RWPE1 (cell line): ENCODE data around the gene HYAL1.

Experiments
- CTCF ChIA-PET: fragments of 350-600 bp; sonication (Branson Sonifier 250); formaldehyde crosslinking; extraction: SDS; loops from one replicate; lab custom pipeline; 2021; lab: Yijun Ruan, JAX
- POLR2A ChIA-PET: fragments of 400-600 bp; formaldehyde crosslinking; extraction: SDS; loops from one replicate; lab custom pipeline; 2020; ENCODE audit warnings: antibody characterized with exemption; ENCODE audit not compliant: low non-redundant PET; lab: Yijun Ruan, JAX
- DNase-seq: peaks from one replicate; pipeline ENCODE4 v3.0.0; 2012; ENCODE audit warnings: low spot score
- H3K27ac ChIP-seq: fragments of 450-650 bp; 2 replicates; pipeline ENCODE4 v1.5.1; 2017
- TF ChIP-seq, protein P1 (sequence below): fragments of 450-650 bp; conservative IDR thresholded peaks from 2 replicates; pipeline ENCODE4 v1.5.1; 2017; ENCODE audit warnings: low read depth, mild to moderate bottlenecking

The HYAL1 gene

DNA sequence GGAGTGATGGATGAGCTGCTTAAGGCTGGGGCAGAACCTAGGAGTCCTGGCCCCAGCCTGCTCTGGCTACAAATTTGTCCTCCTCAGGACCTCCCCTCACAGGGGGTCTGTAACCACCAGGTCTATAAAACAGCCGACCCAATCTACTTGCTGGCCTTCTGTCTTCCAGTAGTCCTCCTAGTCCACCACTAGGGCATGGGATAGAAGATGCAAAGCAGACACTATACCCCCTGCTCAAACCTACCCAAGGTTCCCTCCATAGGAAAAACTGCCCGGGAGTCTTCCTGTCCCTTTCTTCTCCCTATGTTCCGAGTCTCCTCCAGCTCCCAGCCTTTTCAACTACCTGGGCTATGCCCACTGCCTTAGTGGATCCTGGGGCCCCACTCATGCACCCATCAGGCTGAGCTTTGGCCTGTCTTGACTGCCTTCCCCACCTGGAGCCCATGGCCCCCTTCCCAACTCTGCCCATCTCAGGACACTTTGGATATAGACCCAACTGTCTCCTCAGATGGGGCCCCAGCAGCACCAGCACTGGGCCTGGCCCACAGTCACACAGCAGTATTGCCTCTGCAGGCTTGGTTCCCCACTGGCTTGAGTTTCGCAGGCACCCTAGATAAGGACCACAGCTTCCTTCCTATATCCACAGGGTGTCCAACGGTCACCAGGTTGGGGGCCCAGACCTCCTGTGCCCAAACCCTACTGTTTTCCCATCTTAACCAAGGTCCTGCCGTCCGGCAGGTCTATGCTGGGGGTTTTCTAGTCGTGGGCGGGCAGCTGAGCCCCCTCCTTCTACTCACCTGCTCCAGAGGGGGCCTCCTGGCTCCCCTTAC, 5.3 kb downstream of the HYAL1 start:
- TF ChIP-seq, protein P1, sequence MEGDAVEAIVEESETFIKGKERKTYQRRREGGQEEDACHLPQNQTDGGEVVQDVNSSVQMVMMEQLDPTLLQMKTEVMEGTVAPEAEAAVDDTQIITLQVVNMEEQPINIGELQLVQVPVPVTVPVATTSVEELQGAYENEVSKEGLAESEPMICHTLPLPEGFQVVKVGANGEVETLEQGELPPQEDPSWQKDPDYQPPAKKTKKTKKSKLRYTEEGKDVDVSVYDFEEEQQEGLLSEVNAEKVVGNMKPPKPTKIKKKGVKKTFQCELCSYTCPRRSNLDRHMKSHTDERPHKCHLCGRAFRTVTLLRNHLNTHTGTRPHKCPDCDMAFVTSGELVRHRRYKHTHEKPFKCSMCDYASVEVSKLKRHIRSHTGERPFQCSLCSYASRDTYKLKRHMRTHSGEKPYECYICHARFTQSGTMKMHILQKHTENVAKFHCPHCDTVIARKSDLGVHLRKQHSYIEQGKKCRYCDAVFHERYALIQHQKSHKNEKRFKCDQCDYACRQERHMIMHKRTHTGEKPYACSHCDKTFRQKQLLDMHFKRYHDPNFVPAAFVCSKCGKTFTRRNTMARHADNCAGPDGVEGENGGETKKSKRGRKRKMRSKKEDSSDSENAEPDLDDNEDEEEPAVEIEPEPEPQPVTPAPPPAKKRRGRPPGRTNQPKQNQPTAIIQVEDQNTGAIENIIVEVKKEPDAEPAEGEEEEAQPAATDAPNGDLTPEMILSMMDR, result no peak
- POLR2A ChIA-PET, result interaction anchor here (0.6 kb wide), 1 partner anchor 8 kb away, joined by 7 read pairs; no protein-coding TSS in a partner anchor
- peak overlapping the region; percentile 93 for H3K27ac ChIP-seq
- CTCF ChIA-PET, result interaction anchor here (0.6 kb wide), 2 partner anchors 35 to 133 kb away, joined by 4 to 6 read pairs; no protein-coding TSS in a partner anchor
- DNase-seq, result no peak

DNA sequence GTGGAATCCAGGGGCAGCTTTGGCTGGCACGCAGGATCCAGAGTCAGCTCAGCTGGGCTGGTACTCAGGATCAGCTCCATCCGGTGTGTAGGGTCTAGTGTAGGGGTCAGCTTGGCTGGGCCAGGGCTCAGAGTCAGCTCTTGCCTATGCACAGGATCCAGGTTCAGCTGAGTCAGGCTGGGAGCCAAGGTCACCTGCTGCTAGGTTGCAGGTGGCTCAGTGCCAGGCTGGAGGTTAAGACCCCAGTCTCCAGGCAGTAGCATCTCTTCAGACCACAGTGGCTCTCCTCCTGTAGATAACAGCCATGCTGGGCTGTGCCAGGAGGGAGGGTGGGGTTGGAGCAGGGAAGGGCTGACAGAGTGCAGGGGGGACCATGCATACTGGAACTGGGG, 6.0 kb downstream of the HYAL1 start:
- TF ChIP-seq, protein P1, result no peak
- ChIA-PET POLR2A (no interaction called here), CTCF (no interaction called here)
- H3K27ac ChIP-seq, result peak overlapping the region; percentile 93
- DNase-seq, result no peak

DNA sequence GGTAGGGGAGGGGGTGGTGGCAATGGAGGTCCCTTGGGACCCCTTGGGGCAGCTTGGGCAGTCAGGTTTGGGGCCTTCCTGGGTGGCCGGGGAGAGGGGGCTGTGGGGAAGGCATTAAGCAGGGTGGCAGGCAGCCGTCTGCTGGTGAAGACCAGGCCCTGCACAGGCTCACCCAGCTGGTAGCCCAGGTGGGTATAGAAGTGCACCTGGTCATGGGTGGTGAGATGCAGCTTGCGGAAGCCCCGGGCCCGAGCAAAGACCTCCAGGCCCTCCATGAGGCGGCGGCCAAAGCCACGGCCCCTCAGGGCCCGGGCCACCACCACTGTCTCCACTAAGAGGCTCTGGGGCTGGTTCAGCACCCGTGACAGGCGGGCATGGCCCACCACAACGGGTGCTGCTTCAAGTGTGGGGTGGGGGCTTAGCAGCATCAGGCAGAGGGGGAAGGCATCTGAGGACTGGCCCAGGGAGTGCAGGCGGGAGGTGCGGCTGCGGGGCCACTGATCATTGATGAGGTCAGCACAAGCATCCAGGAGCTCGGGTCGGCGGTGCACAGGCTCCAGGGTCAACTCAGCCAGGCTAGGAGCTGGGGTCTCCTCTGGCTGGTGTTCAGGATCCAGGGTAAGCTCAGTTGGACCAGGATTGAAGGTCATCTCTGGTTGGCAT, 6.5 kb downstream of the HYAL1 start:
- ChIA-PET POLR2A (no interaction called here), CTCF (no interaction called here)
- H3K27ac ChIP-seq, result peak overlapping the region; percentile 93
- TF ChIP-seq, protein P1, result no peak
- no peak for DNase-seq

DNA sequence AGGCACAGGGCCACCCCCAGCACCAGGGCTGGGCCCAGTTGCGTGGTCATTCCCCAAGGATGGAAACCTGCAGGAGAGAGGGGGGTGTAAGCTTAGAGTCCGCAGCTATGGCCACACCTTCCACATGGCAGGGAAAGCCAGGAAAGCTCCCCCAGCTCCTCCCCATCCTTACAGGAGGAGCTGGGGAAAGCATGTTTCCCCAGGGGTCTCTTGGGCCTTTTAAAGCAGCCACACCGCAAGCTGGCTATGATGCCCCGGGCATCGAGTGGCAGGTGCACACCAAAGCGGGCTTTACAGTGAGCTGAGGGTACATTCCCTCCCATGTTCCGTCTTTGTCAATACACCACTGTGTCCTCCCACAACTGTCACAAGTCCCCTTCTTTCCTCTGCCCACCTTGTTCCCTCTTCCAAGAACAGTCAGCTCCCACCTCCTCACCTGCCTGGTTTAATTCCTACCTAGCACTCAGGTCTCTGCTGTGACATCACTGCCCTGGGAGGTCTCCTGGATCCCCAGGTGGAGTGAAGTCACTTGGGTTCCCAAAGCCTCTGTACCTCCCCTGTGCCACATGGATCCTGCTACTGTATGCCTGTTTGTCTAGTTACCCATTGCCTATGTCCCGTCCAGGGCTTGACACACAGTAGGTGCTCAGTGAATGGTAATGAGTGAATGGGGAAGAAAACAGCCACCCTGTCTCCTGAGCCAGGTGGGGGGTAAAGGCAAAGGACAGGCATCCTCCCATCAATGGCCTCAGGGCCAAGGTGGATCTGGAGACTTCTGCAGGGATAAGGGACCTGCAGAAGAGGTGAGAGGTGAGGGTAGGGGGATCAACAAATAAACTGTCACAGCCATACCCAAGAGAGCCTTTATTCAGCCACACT, 7.6 kb downstream of the HYAL1 start:
- CTCF ChIA-PET, result interaction anchor here (1.5 kb wide), 1 partner anchor 28 kb away, joined by 3 read pairs; no protein-coding TSS in a partner anchor

DNA sequence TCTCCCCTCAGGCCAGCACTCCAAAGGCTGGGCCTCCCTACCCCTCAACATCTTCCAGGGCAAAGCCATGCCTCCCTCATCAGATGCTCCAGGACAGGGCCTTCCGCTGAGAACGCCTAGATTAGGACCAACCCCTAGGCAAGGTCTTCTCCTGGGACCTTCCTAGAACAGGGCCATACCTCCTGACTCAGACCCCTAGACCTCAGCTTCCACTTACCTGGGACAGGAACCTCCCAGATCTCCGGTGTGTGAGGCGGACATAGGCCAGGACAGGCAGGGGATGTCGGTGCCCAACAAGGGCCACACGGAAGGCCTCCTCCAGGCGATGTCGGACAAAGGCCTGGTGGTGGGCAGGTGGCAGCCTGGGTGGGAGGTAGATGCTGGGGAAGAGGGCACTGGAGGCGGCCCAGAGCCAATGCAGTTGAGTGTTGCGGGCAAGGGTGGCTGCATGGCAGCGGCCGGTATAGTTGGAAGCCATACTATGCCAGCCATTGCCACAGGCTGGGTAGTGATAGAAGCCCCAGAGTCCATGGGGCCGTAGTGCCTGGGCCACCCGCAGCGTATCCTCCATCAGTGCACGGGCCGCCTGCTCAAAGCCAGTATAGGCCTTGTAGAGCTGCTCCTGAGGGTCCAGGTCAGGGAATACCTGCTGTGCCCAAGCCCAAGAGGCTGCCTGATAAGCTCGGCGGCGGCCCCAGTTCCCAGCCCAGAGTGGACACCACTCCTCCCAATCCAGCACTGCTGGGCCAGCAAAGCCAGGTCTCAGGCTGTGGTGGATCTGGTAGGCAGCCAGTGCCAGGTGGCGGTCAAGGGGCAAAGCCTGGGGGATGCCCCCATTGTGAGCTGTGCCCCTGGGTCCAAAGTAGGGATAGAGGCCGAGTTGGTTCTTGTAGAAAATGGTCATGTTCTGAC, 8.6 kb downstream of the HYAL1 start:
- peak overlapping the region; percentile 93 for H3K27ac ChIP-seq
- TF ChIP-seq, protein P1, result no peak
- ChIA-PET POLR2A (interaction anchor here (0.5 kb wide), 1 partner anchor 34 kb away, joined by 3 read pairs; no protein-coding TSS in a partner anchor), CTCF (interaction anchor here (1.5 kb wide), 1 partner anchor 29 kb away, joined by 3 read pairs; no protein-coding TSS in a partner anchor)
- DNase-seq, result no peak

More for the DNA sequence above, 7.6 kb downstream of the HYAL1 start:
- TF ChIP-seq, protein P1, result no peak
- H3K27ac ChIP-seq, result peak overlapping the region; percentile 93
- POLR2A ChIA-PET, result no interaction called here
- no peak for DNase-seq
